ENCODE results near the gene ONECUT2.
"Not testable (repeated sequence)": the region's sequence is repeated elsewhere in the genome, so short reads cannot be mapped to it uniquely, and the experiment has no call there.

Gene ONECUT2

DNA sequence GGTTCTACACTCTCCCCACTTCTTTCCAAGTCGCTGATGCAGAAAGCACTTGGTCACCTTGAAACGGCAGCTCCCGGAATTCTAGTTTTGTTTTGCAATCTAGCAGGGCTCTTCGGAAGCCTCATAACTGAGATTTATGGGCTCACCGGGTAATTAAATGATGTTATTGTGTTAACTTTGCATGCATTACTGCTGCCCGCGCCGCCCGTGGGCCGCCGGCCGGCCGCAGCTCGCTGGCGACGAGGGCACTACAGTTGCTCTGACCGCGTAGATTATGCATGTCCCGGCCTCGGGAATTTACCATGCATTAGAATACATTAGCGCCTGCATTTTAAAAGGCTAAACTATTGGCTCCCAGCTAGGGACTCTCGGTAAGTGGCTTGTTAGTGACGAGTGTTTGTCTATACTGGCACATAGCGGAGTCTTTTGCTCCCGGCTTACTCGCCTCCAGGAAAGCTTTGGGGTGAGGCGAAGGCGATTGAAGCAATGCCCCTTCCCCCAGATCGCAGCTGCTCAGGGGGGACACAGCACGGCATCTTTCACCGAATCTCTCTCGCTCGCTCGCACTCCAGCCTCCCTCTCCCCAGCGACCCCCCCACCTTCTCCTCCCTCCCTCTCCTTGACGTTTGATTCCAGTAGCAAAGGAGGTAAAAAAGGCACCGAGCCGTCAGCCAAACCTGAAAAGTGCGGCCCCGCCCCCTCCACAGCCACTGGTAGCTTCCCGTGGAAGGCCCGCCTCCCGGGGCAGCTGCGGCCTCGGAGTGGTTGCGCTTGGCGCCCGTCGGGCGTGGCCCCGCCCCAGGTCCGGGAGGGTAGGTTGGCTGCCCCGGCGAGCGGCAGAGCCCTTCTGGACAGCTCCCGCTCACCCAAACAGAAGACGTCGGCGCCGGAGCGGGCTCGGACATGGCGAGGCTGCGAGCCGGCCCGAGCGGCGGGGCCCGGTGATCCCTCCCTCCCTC, at the start of gene ONECUT2:
TSS of gene ONECUT2 (plus strand) at position 839 of the 959 bp plus-strand sequence. CDS start 343 bp downstream, outside the sequence.
- peak; percentile 93 for DNase-seq

DNA sequence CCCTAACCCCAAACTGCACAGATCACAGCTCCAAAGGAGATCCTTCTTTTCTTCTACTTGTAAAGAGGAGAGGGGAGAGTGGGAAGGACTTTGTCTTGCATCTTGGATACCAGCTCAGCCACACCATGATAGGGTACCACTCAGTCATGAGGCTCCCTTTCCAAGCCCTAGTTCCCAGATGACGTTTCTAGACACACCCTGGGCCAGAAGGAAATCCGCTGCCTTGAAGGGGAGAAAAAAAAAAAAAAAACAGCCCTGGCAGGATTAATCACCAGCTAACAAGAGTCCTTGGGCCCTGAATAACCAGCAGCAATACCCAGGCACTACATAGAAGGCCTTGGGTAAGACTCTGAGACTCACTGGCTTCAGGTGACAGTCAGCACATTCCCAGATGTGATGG, 45.9 kb upstream of the ONECUT2 start:
- DNase-seq = no peak

DNA sequence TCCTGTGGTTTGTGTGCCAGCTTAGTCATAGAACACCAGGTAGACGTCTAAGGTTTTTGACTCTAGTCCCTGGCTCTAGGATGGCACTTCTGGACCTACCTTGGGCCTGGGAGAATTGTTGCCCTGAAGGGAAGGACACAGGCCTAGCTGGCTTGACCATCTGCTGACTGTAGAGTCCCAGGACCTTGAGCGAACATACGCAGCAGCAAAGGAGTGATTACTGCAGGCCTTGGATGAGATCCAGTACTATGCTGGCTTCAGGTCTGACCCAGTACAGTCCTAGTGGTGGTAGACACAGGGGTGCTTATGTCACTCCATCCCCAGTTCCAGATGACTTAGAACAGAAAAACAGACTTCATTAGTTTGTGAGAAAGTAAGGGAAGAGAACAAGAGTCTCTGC, 45.1 kb upstream of the ONECUT2 start:
- no peak for DNase-seq

DNA sequence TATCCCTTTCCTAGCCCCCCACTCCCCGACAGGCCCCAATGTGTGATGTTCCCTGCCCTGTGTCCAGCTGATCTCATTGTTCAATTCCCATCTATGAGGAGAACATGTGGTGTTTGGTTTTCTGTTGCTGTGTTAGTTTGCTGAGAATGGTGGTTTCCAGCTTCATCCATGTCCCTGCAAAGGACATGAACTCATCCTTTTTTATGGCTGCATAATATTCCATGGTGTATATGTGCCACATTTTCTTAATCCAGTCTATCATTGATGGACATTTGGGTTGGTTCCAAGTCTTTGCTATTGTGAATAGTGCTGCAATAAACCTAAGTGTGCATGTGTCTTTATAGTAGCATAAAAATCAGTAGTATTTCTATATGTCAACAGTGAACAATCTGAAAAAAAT, 40.4 kb upstream of the ONECUT2 start:
- DNase-seq = not testable (repeated sequence)

DNA sequence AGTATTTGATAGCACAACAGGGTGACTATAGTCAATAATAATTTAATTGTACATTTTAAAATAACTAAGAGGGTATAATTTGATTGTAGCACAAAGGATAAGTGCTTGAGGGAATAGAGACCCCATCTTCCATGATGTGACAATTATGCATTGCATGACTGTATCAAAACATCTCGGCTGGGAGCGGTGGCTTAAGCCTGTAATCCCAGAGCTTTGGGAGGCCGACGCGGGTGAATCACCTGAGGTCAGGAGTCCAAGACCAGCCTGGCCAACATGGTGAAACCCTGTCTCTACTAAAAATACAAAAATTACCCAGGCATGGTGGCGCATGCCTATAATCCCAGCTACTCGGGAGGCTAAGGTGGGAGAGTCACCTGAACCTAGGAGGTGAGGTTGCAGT, 38.3 kb upstream of the ONECUT2 start:
- not testable (repeated sequence) for DNase-seq

DNA sequence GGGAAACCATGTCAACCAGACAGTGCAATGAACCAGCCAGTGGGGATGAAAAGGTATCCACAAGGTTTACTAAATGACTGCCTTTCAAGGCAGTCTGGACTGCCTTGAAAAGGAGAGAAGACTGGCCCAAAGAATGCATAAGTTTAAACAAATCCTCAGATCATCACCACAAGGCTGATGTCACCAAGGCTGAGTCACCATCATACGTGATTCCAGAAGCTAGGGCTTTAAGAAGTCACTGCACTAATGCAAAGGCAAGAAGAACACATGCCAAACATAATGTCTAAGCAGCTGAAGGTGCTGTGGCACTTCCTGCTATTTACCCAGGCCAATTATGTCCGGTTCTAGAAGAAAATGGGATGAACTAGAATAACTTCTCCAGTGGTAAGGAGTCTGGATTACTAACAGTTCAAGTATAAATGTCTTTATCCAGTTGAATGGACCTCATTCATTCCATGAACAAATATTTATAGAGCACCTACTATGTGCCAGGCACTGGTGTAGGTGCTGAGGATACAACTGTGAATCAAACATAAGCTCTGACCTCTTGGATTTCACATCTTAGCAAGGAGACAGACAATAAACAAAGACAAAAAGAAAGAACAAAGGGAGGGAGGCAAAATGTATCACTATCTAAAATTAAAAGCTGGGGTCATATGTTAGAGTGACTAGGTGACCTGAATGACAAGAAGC, 37.6 kb upstream of the ONECUT2 start:
- no peak for DNase-seq

DNA sequence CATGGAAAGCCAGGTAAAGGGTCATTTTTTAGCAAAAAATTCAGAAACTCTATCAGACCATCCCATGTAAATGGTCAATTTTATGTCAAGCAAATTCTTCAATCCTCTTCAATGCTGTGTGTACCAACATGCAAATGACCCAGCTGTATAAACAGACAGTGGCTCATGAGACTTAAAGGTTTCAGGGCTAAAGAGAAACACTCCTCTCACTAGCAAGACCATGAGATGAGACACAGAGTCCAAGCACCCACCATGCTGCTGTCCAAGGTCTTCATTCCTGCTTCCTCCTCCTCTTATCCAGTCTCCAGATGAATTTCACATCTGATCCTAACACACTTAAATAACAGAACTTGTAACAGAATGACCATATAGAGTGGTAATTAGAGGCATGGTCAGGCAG, 30.8 kb upstream of the ONECUT2 start:
- no peak for DNase-seq

DNA sequence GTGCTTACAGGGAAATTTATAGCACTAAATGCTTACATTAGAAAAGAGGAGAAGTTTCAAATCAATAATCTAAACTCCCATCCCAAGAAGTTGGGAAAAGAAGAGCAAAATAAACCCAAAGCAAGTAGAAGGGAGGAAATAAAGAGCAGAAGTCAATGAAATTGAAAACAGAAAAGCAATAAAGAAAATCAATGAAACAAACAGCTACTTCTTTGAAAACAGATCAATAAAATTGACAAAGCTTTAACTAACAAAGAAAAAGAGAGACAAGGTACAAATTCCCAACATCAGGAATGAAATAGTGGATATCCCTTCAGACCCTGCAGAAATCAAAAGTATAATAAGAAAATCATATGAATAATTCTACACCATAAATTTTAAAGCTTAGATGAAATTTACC, 25.5 kb upstream of the ONECUT2 start:
- DNase-seq = no peak

DNA sequence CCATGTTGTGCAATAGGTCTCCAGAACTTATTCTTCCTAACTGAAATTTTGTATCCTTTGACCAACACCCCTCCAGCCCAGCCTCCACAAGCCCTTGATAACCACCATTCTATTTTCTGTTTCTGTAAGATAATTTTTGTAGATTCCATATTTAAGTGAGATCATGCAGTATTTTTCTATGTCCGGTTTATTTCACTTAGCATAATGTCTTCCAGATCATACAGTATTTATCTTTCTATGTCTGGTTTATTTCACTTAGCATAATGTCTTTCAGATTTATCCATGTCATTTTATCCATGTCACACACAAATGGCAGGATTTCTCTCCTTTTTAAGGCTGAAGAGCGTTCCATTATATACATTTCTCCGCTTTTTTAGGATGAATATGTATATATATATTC, 24.4 kb upstream of the ONECUT2 start:
- no peak for DNase-seq

DNA sequence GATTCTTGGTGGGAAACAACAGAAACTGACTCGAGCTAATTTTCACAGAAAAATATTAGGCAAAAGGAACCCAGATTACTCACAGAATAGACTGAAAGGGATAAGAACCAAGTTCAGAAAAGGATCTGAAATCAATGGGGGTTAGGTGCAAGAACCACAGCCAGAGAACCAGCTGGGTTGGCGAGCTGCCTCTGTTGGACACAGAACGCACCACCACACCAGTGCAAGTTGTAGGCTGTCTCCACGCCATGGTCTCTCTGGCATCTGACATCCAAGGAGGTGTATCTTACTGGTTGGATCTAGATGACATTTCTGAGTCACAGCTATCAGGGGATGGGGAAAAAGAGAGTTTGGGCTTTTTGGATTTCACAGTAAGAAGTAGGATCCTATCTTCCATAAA, 18.6 kb upstream of the ONECUT2 start:
- DNase-seq = no peak

DNA sequence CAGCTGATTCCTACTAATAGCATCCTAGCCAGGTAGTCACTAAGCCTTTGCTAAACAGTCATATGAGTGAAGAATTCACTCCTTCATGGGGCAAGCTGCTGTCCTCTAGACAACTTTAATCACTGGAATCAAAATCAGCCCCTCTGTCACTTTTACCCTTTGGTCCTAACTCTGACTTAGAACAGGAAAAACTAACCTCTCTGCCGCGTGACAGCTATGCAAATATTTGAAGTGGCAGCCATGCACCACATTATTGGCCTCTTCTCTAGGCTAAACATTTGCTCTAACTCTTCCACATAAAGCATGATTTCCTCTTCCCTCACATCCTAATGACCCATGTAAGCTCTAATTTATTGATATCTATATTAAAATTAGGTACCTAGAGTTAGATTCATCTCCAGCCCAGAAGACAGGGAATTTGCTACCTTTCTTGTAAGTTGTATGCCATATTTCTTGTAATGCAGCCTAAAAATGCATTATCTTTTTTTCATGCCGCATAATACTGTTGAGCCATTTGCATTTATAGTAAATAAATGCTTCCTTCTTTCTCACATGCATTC, 12.8 kb upstream of the ONECUT2 start:
- no peak for DNase-seq

DNA sequence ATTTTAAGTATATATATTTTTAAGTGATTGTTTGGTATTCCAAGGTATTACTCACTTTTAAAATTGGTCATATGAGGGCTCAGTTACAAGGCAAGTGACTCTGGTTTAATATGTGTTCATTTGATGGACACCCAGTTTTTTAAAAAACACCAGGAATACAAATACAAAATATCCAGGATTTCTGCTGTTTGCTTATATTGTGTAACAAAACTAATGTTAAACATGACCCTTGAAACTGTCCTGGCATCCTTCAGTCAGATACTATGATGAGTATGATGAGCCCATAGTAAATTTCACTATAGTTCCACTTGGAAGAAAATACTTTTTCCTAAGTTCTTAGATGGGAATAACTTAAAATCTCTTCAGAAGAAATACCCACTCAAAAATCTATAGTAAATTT, 11.4 kb upstream of the ONECUT2 start:
- no peak for DNase-seq

DNA sequence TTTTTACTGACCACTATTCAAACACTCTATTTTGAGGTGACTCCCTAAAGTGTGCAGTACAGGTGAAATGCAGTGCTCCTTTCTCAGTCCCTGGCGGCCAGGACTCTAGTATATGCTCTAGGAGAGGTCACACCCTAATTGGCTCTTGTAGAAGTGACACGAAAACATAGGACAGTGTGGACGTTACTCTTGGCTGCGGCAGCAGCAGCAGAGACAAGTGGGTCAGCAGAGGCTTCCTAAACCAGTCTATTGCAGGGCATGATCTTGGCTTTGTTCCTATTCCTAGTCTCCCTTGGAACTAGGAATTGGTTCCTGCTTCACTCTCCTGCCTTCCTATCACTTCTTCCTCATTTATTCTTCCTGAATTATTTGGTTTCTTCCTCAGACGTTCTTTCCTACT, 10.1 kb upstream of the ONECUT2 start:
- no peak for DNase-seq

DNA sequence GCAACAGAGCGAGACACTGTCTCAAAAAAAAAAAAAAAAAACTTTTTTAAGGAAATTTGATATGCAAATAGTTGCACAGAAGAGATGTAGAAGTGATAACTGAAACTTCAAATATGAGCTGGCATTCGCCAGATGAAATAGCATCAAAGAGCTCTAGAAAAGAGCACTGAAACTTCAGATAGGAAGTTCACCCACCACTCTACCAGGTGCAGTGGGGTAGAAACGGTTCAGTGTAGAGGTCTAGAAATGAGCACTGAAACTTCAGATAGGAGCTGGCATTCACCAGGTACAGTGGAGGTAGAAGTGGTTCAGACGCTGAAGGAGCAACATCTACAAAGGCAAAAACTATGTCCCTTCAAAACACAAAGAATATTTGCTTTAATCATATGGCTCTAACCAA, 9.0 kb upstream of the ONECUT2 start:
- DNase-seq = no peak

DNA sequence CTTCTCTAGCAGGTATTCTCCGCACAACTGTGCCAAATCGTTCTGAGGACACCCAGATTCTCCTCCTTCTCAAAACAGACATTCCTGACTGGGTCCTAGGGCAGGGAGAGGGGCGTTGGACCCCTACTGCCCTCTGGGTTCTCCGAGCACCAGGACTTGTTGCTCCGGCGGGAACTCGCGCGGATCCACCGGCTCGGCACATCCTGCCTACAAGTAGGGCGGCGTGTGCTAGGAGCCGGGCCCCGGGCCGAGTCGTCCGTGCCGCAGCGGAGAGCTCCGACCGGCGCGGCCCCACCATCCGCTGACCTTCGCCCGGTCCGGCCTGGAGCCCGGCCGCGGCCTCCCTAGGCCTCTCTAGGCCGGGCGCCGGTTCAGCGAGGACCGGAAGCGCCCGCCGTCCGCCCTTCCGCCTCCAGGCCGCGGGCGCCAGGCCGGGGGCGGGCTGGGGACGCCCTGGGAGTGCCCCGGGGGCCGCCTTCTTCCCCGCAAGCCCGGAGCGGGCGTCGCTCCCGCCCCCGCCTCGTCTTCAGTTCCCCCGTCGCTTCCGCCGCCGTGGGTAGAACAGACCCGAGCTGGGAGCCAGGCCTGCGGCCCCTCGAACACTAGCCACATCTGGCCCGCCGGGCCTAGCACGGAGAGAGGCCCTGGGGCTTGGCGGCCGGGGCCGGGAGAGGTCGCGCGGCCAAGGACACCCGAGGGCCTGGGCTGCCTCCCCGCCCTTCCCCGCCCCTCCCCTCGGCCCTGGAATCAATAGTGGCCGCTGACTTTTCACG, 7.6 kb upstream of the ONECUT2 start:
- no peak for DNase-seq

DNA sequence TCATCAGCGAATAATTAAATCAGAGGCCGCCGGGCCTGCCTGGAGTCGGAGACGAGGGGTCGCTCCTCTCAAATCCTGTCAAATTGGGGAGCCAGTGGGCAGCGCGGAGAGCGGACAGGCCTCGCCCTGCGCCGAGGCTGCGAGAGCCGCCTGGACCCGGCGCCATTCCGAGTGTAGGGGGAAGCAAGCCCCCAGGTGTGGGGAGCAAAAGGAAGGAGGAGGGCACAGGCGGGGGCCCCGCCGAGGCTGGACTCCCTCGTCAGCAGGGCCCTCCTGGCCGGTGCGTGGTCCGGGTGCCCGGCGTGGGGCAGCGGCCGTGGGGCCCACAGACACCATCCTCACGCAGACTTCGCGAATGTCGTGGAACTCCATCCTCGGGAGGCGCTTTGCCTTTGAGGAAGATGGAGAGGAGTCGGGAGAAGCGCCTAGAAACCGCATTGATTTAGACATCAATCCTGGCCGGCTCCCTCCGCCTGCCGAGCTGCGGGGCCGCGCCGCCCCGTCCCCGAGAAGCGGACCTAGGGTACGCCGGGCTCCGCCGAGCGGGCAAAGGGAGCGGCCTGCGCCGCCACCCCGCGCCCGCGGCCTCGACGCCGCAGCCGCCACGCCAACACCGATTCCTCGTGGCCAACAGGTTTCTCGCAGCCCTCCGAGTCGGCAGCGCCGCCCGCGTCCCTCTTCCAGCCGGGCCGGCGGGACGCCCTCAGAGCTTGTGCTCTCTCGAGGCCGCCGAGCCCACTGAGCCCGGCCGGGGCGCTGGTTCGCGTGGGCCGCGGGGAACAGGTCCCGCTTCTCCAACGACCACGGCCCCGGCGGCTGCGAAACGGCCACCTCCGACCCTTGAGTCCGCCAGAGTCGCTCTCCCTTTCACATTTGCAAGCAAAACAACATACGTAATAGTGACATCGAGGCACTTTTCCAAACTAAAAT, 6.7 kb upstream of the ONECUT2 start:
- DNase-seq = no peak

DNA sequence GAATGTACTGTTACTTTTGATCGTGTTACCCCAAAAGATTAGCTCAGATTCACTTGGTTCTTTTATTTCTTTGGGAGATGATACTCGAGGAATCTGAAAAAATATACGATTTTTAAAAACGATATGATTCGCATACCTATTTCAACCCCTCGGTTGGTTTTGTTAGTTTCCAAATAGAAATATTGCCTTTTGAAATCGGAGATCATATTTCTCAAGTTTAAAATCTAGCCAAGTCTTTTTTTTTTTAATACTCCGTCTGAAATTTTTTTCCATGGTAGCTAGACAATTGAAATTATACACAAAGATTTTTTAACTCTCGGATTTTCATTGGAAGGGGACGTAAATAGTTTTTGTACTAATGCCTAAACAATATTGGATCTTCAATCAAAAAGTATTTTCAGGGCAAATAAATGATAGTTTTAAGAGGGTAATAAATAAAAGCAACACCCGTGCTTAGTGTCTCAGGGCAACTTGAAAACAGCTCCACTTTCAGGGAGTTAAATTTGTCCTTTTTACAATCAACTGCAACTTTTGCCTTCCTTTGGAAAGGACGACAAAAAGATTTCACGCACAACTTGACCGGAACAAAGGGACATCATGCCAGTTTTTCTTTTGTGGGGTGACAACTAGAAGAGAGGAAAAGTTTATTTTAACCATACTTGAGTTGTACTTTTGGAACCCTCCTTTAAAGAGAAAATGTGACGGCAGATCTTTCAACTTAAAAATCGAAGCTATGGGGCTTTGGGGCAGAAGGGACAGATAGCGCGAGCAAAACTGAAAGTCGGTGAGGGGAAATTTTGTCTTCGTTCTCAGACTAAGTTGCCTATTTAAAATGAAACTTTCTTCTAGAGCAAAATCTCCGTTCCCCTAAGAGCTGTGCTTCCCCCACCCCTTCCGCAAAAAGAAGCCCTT, 5.8 kb upstream of the ONECUT2 start:
- no peak for DNase-seq

DNA sequence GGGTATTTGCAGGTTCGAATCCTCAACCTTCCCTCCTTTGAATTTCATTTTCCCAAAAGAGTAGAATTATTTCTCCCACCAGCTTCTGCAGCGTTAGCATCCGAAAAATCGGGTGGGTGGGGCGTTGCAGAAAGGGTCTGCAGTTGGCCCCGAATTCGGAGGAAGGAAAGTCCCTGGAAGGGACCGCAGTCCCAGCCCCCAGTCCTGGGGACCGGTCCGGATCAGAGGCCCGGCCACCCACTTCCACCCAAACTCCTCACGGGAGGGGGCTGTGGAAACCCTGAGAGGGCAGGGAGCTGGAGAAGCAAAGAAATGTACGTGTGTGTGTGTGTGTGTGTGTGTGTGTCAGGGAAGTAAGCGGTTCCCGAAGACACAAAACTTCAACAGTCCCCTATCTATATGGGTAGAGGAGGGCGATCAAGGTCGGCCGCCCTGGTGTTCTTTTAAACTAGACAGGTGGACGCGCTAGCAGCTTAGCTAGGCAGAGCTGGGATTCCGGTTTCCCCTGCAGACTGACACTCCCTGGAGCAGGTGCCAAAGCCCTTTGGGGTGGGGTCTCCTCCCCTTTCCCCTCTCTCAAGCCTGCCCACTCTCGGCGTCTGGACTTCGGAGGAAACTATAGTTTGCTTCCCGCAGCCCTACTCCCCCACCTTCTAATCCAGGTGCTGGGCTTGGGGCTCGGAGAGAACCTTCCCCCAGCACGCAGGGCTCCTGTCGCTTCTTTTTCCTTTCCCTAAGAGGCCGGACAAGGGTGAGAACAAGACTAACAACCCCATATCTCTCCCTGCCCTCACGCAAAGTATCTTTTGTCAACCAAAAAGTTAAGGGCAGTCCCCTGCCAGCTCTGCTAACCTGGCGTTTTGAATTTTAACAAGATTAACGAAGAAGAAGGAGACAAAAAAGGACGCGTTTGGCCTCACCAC, 4.8 kb upstream of the ONECUT2 start:
- DNase-seq = no peak

DNA sequence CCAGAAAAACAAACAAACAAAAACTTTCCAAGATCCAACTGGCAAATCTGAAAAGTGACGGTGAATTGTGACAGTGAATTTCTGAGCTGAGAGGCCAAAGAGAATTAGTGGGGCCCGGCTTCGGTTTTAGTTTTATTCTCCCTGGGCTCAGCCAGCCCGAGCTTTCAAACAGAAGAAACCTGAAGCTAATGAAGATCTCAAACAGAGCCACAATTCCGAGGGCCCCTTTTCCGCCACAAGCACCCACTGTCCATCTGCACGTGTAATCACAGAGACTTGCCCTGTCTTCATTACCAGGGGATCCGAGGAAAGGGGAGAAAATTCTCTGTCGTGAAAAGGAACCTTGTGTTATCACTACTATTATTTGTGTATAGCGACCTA, 4.2 kb upstream of the ONECUT2 start:
- no peak for DNase-seq

All from DMS79 (cell line).